NB4 (cell line): Measurements from ENCODE around the gene ASCL2.

Experiments
- DNase-seq: peaks from one replicate; pipeline ENCODE4 v3.0.0; 2010; ENCODE audit warnings: low read depth
- H3K4me3 ChIP-seq: one replicate; pipeline ENCODE4 v1.5.1; 2011; ENCODE audit warnings: mild to moderate bottlenecking, low read depth, low read length, moderate library complexity
- MYC ChIP-seq: IDR thresholded peaks from 2 replicates; pipeline ENCODE4 v1.6.1; 2011; ENCODE audit warnings: low read depth, low read length
- POLR2A ChIP-seq: IDR thresholded peaks from 2 replicates; pipeline ENCODE4 v1.6.1; 2011; ENCODE audit warnings: mild to moderate bottlenecking; ENCODE audit not compliant: insufficient read length; ENCODE audit errors: extremely low read depth
- TF ChIP-seq, protein P1 (sequence below): IDR thresholded peaks from 2 replicates; pipeline ENCODE4 v1.6.1; 2011; ENCODE audit warnings: low read depth, low read length
- TF ChIP-seq, protein P2 (sequence below): IDR thresholded peaks from one replicate; pipeline ENCODE4 v1.5.1; 2012; ENCODE audit warnings: low read depth, low read length

Gene ASCL2

DNA sequence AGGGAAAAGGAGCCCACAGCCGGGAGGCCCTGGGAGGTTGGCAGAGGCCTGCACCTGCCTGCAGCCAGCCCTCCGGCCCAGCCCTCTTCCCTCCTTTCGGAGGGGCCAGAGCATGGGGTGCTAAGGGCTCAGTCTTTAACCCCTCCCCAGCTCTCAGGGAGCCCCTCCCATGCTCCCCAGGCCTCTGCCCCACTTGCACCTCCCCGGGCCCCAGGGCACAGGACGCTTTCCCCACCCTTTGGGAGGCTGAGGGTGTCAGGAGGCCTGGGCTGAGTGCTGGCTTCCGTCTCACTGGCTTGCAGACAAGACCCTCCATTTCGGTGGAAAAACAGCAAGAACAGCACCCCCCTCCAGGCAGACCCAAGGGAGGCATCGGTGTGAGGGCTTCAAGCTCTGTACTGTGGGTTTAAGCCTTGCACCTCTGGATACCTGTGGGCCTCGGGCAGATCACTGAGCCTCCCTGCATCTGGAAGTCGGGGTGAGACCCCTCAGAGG, 7.3 kb downstream of the ASCL2 start:
- no peak for DNase-seq
- TF ChIP-seq MYC (no peak), POLR2A (no peak)
- TF ChIP-seq, protein P1, sequence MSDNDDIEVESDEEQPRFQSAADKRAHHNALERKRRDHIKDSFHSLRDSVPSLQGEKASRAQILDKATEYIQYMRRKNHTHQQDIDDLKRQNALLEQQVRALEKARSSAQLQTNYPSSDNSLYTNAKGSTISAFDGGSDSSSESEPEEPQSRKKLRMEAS, result no peak
- TF ChIP-seq, protein P2, sequence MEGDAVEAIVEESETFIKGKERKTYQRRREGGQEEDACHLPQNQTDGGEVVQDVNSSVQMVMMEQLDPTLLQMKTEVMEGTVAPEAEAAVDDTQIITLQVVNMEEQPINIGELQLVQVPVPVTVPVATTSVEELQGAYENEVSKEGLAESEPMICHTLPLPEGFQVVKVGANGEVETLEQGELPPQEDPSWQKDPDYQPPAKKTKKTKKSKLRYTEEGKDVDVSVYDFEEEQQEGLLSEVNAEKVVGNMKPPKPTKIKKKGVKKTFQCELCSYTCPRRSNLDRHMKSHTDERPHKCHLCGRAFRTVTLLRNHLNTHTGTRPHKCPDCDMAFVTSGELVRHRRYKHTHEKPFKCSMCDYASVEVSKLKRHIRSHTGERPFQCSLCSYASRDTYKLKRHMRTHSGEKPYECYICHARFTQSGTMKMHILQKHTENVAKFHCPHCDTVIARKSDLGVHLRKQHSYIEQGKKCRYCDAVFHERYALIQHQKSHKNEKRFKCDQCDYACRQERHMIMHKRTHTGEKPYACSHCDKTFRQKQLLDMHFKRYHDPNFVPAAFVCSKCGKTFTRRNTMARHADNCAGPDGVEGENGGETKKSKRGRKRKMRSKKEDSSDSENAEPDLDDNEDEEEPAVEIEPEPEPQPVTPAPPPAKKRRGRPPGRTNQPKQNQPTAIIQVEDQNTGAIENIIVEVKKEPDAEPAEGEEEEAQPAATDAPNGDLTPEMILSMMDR, result no peak
- H3K4me3 ChIP-seq, result no peak overlapping the region

DNA sequence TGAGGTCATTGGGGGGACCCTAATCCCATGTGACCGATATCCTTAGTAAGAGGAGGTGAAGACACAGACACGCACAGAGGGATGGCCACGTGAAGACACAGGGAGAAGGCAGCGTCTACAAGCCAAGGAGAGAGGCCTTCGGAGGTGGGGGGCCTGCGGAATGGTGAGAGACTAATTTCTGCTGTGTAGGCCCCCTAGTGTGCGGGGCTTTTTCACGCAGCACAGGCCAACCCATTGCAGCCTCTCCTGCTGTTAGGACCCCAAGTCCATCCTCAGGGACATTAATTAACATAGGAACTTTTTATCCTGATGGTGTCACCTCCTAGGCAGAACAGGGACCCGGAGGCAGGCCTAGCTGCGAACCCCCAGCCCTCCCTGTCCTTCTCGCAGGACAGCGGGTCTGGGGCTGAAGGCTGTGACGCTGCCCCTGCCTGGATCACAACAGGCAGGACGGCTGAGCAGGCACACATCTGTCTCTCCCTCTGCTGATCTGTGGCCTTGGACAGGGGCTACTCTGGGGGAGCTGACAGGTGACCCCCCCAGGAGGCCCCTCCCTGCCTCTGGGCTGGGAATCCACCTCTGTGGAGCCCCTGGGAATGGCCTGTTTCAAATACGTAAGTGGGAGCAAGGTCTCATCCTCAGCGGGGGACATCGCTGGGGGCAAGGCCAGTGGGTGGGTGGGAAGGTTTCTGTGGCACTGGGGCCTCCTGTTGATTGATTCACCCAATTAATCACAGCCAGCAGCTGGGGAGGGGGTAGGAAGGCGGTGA, 7.9 kb downstream of the ASCL2 start:
- no peak for DNase-seq
- TF ChIP-seq MYC (no peak), POLR2A (no peak)
- TF ChIP-seq, protein P2, result no peak
- TF ChIP-seq, protein P1, result no peak

DNA sequence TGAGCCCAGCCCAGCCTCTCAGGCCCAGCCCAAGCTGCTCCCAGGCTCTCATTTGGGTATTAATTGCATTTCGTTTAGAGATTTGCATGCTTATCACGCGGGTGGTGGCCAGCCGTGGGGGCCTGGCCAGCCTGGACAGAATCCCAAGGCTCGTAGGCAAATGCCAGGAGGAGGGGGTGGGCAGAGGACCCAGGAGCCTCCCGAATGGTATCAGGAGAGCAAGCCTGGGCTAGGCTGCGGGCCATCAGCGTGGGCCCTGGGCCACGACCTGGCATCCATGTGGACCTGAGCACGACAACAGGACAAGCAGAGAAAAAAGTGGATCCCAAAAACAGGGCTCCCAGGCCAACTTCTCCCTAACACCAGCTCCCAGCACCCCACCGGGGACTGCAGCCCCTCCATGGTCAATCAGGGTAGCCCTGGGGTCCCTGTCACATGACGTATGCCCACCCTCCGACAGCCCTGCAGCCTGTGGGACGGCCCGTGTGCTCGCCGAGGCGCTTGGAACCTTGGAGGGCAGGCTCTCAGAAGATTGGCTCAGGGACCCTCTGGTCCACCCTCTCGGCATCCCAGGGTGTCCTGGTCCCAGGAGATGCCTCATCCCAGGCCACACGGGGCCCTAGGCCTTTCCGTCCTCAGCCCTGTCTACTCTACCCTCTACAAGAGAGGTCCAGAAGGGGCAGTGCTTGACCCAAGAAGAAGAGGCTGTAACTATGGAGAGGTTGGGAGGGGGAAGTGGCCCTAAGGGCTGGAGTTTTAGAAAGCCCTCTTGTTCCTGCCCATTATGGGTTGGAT, 8.8 kb downstream of the ASCL2 start:
- TF ChIP-seq, protein P1, result no peak
- TF ChIP-seq, protein P2, result no peak
- no peak for TF ChIP-seq MYC
- no peak for TF ChIP-seq POLR2A
- no peak overlapping the region for H3K4me3 ChIP-seq
- no peak for DNase-seq

More for the DNA sequence above, 7.9 kb downstream of the ASCL2 start:
- H3K4me3 ChIP-seq, result no peak overlapping the region

DNA sequence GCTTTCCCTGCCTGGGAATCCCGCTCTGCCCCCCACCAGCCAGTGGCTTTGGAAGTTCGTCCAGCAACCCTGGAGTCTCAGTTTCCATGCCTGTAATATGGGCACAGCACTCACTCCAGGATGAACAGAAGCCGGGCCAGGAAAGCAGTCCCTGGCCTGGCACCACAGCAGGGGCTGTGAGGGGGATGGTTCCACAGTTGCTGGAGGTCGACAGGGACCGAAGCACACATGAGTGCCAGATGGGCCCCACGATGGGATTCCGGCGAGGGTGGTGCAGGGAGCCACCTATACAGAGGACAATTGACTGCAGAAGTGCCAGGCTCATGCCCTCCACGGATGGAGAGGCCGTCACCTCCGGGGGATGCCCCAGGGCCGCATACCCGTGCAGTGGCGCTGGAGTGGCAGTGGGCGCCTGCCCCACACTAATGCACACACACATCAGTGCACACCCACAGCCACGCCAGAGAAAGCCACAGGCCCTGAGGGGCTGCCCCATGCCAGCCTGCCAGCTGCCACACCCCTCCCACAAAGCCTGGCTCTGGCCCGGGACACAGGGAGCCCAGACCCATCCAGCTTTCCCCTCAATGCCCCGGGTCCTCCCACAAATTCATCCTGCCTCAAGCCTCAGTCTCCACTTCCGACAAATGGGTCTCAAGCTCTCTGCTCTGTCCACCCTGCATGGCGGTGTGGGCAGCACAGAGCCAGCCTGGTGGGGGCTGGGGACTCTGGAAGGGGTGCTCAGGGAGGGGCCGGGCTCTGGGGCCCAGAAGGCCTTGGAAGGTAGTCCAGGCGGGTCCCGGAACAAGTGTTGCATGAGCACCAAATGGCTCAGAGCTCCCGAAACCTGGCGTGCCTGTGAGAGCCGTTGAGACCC, 9.7 kb downstream of the ASCL2 start:
- no peak for DNase-seq
- H3K4me3 ChIP-seq, result no peak overlapping the region
- TF ChIP-seq, protein P1, result no peak
- TF ChIP-seq POLR2A, result no peak
- TF ChIP-seq, protein P2, result no peak

DNA sequence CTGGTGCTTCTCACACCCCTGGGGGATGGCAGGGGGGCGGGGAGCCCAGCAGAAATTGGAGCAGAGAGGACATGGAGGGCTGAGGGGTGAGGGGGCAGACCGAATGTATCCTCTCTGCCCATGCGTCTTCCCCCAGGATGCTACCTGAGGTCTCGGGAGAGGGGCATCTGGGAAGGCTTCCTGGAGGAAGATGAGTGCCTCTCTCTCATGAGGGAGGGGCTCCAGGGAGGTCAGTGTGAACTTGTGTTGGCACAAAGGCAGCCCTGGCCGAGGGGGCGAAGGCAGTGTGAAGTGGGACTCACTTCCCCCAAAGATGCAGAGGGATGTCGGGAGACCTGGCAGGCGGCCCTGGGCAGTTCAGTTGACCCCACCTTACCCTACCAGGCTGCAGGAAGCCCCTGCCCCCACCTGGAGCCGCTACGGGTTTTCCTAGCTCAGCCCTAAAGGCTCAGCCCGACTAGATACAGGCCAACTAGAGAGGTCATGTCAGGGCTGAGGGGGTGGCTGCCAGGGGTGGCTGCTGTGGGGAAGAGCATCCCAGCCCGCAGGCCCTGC, 10.4 kb downstream of the ASCL2 start:
- TF ChIP-seq POLR2A, result no peak
- TF ChIP-seq, protein P1, result no peak
- TF ChIP-seq, protein P2, result no peak
- no peak for TF ChIP-seq MYC

More for the DNA sequence above, 10.4 kb downstream of the ASCL2 start:
- DNase-seq, result no peak
- no peak overlapping the region for H3K4me3 ChIP-seq
